Germinal center (tissue), 1 donor: Measurements from ENCODE around the gene LRRC39.

ENCODE experiments used
- DNase-seq: peaks from one replicate; pipeline ENCODE4 v3.0.0; 2012; ENCODE audit warnings: mixed read lengths, low spot score

Gene LRRC39

GRCh38 chr1:100147875-100148274, 30.2 kb downstream of the LRRC39 start:
- no peak for DNase-seq

- no peak for DNase-seq
These were observed 31.1 kb downstream of the LRRC39 start for GRCh38 chr1:100146958-100147357.

- no peak for DNase-seq
These were observed 32.9 kb downstream of the LRRC39 start for GRCh38 chr1:100145116-100145515.

- no peak for DNase-seq
These were observed 35.7 kb downstream of the LRRC39 start for GRCh38 chr1:100142343-100142742.

GRCh38 chr1:100141192-100141591, 36.9 kb downstream of the LRRC39 start:
- no peak for DNase-seq

- no peak for DNase-seq
These were observed 40.5 kb downstream of the LRRC39 start for GRCh38 chr1:100137602-100138001.

- DNase-seq: no peak
These were observed 43.2 kb downstream of the LRRC39 start for GRCh38 chr1:100134872-100135271.

GRCh38 chr1:100132566-100133477, 45.2 kb downstream of the LRRC39 start, which contains the start of the genes SASS6 and TRMT13:
Gene SASS6, minus strand, starts transcription at chr1:100132930. Its CDS starts 116 bp downstream, at chr1:100132814.
Gene TRMT13, plus strand, starts transcription at chr1:100133163. Its CDS starts 6 bp downstream, at chr1:100133169.
- DNase-seq: peak; percentile 90

GRCh38 chr1:100131623-100132022, 46.4 kb downstream of the LRRC39 start:
- DNase-seq: no peak

- DNase-seq: no peak
These were observed 47.4 kb downstream of the LRRC39 start for GRCh38 chr1:100130552-100131077.

GRCh38 chr1:100127226-100127625, 50.8 kb downstream of the LRRC39 start:
- DNase-seq: no peak

- no peak for DNase-seq
These were observed 55.9 kb downstream of the LRRC39 start for GRCh38 chr1:100122177-100122576.

GRCh38 chr1:100115524-100115923, 62.5 kb downstream of the LRRC39 start:
- DNase-seq: no peak

- no peak for DNase-seq
These were observed 68.4 kb downstream of the LRRC39 start for GRCh38 chr1:100109554-100110066.

GRCh38 chr1:100107696-100108095, 70.4 kb downstream of the LRRC39 start:
- DNase-seq: no peak

- DNase-seq: no peak
These were observed 76.5 kb downstream of the LRRC39 start for GRCh38 chr1:100101564-100101963.

- DNase-seq: no peak
These were observed 77.9 kb downstream of the LRRC39 start for GRCh38 chr1:100100202-100100601.
